HG03175 (cell line): ENCODE measurements around the gene EDN2.

Experiments used
- ATAC-seq: cut with Tn5 transposase; IDR thresholded peaks from one replicate; pipeline ENCODE4 v1.9.1; 2021; ENCODE audit warnings: mild to moderate bottlenecking, moderate library complexity; ENCODE audit not compliant: unreplicated experiment

The EDN2 gene

DNA sequence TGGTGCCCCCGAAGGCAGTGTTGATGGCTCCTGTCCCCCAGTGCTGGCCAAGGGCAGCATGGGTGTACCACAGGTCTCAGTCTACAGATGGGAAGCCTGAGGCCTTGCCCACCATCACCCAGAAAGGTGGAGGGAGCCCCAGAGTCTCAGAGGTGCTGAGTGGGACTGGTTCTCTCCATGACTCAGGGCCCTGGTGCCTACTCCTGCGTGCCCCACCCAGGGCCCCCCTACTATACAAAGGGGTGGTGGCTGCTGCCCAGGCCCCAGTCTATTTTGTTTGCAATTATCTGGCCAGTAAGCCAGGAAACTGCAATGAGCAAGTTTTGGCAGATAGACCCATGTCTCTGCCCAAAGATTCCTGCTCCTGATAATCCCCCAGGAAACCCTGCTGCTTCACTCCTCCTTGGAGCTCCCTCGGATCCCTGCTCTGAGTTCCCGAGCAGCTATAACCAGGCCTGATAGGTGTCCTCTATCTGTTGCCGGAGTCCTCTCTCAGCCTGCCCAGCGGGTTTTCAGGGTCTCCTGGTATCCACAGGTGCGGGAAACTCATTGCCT, 41.7 kb downstream of the EDN2 start:
- no peak for ATAC-seq

DNA sequence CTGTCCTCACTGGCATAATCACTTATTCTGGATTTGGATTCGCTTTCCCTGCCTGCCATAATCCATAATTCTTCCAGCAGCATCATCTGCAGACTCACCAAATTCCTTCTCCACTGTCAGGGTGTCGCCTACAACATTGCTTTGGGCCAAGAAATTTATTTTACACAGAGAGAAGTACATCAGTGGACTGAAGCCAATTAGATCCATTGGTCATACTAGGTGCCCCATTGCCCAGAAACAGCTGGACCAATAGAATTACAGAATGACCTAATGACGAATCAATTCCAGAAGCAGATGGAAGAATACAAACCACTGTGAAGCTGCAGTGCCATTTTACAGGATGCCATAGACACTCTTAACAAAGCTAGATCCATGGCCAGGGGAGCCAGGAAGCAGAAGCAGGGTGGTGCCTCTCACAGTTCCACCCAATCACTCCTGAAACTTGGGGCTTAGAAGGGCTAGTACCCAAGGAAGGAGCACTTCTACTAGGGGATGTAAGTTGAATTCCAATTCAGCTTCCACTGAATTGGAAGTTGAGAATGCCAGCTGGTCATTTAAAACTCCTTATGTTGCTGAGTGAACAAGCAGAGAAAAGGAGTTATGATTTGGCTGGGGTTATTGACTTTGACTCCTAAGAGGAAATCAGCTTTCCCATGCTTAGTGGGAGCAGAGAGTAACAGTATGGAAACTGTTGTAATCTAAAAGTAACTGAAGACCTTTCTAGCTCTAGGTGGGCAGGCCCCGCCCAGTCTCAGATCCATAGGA, 44.0 kb downstream of the EDN2 start:
- no peak for ATAC-seq

DNA sequence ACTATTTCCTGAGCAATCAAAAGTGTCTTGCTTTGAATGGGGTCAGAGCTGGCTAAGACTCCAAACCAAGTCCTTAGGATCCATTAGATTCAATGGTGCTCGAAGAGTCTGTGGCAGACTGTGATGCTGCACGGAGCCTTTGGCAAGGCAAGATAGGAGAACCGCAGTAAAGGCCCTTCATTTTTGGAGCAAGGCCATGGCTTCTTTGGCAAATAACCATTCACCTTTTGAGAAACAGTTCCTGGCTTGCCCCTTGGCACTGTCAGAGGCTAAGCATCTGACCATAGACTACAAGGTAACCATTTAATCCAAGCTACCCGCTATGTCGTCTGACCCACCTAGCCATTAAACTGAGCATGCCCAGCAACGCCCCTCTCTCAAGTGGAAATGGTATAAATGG, 45.2 kb downstream of the EDN2 start:
- ATAC-seq: no peak

DNA sequence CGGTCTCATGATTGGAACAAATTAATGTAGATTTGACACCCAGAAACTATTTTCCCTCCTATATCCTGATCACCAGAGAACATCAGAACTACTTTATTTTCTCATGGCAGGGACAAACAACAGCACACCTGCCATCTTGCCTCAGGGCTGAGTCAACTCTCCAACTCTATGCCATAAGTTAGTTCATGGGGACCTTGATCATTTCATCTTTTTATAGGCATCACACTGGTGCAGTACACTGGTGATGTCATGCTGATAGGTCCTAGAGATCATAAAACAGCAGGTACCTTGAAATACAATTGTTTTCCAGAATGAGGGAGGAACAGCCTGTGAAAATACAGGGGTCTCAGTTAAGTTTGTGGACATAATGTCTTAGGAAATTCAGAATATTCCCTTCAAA, 45.8 kb downstream of the EDN2 start:
- ATAC-seq: no peak

DNA sequence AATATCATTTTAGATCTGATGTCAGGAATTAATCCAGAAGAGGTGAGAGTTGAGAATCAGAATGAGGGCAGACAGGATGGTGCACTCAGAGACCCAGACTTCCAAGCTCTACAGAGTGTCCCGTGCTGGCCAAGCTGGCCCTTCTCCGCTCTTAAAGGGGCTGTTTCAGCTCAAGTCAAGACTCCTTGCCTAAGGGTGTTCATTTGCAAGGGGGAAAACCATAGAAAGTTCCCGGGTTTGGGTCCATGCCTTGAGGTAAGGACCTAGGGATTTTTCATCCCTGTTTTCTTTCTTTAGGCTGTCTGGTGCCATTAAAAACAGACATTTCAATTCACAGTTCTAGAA, 47.5 kb downstream of the EDN2 start:
- ATAC-seq: no peak

DNA sequence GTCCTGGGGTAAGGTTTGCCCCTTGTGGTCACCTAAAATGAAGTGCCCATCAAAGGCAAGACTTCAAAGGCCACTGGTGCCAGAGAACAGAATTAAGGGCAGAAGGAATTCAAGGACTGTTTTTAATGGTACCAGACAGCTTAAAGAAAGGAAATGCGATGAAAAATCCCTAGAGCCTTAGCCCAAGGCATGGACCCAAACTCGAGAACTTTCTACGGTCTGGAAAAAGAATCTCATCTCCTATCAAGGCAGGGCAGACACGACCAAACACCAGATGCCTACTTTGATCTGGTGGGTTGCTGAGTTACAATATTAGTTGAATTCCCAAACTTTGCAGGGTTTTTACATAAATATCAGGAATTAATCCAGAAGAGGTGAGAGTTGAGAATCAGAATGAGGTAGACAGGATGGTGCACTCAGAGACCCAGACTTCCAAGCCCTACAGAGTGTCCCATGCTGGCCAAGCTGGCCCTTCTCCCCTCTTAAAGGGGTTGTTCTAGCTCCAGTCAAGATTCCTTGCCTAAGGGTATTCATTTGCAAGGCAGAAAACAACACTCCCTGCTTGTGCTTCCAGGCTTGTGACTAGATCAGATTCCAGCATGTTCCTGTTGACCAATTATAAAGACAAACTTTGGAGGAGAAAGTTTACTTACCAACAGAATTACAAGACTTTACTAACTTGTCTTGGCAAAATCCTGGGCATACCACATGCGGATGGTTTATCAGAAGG, 48.0 kb downstream of the EDN2 start:
- no peak for ATAC-seq

DNA sequence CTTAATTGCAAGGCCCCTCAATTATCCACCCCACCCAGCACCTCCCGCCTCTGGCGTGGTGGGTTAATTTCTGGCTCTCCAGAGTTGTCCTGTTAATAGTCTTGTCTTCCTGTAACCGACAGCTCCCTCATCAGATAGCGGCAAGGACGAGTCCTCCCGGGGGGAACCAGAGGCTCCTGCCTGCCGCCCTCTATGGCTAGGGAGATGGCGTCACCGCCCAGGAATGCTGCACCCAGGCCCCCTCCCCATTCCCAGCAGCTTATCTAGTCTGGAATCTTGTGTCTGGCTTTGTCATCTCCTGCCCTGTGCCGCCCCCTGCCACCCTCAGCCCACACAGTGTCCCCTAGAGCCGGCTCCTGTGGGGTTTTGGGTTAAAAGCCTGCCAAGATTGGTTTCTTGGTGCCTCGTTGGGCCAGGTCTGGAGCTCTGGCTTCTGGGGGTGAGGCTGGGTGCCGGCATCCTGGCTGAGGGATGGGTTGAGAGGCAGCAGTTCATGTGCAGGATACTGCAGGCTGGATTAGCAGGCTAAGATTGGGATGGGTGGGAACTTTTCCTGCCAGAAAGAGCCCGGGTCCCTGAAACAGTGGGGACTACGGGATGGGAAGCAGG, 48.8 kb downstream of the EDN2 start:
- no peak for ATAC-seq

DNA sequence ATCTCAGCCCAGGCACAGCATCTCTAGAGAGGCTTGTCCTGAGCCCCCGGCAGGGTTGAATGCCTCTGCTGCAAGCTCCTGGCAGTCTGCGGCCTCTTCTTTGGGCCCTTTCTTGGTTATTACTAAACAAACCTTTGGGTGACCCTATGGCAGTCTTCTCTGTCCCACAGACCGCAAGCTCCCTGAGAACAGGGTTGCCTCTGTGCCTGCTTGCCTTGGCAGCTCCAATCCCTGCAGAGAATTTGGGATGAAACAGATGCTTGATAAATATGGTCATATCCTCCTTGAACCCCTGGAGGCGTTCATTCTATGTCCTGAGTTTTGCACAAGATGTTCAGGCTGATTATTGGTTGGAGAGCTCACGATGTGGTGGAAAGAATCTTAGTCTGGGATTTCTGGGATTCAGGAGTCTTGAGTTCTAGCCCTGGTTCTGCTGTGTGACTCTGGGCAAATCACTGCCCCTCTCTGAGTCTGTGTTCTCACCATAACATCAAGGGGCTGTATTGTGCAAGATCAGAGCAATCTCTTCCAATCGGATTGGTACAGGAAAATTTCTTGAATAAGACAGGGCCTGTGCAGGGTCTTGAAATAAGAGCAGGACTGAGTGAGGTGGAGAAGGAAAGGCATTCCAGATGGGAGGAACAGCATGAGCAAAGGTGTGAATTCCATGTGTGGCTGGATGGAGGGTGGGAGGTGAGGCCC, 49.6 kb downstream of the EDN2 start:
- ATAC-seq: no peak

DNA sequence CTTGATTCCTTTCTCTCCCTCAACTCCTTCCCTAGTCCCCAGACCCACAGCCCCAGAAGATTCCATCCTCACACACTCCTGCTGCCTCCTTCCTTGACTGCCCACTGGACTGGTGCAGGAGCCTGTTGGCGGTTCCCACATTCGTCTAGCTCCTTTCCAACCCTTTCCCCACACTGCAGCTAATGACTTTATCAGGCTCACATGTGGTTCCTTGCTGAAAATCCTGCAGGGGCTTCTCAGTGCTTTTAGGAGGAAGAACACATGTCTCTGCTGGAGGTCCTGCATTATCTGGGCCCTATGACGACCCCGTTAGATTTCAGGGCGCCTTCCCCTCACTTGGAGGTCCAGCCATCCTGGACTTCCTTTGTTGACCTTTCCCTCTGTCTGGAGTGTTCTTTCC, 50.2 kb downstream of the EDN2 start:
- ATAC-seq: no peak

DNA sequence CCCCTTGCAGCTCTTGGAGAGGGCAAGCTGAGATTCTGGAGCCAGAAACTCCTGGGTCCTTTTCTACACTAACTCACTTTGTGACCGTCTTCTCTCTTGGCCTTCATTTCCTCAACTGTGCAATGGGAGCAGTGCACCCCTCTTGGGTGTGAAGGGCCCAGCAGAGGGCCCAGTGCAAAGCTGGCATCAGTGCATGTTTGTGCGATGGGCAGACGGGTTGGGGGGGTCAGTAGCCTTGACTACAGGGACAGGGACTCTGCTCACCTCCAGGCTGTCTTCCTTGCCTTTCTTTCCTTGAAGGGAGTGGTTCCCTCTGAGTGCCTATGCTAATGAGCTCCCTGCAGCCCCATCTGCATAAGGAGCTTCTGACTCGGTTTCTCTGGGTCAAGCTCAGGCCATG, 51.0 kb downstream of the EDN2 start:
- ATAC-seq: no peak

DNA sequence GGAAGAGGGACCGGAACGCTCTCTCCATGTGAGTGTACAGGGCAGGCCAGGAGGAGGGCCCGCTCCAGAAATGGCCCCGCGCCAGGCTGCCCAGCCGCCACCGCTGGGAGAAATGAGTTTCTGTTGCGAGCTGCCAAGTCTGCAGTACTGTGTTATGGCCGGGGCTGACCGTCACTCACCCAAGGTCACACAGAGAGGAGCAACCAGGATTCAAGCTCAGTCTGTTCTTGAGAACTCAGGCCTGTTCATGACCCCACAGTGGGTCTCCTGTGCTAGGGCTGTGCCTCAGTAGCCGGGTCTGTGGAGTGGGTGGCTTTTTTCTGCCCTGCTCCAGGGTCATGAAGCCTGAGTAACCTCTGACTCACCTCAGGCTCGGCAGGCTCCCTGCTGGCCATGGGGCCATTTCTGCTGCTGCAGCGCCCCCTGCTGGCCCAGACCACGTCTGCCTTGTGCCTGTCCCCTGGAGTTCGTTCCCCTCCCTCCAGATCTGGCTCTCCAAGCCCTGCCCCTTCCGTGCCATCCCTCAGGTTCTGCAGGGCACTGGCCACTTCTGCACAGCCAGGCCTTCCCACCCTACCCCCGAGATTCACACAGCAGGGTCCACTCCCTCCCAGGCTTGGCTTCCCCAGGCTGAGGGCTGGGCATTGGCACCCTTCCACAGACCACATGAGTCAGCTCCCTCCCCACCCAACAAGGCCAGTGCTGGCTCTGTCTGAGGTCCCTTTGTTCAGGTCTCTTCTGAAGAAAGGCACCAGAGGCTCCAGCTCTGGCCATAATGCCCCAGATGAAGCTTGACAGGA, 51.8 kb downstream of the EDN2 start:
- ATAC-seq: peak; percentile 53

DNA sequence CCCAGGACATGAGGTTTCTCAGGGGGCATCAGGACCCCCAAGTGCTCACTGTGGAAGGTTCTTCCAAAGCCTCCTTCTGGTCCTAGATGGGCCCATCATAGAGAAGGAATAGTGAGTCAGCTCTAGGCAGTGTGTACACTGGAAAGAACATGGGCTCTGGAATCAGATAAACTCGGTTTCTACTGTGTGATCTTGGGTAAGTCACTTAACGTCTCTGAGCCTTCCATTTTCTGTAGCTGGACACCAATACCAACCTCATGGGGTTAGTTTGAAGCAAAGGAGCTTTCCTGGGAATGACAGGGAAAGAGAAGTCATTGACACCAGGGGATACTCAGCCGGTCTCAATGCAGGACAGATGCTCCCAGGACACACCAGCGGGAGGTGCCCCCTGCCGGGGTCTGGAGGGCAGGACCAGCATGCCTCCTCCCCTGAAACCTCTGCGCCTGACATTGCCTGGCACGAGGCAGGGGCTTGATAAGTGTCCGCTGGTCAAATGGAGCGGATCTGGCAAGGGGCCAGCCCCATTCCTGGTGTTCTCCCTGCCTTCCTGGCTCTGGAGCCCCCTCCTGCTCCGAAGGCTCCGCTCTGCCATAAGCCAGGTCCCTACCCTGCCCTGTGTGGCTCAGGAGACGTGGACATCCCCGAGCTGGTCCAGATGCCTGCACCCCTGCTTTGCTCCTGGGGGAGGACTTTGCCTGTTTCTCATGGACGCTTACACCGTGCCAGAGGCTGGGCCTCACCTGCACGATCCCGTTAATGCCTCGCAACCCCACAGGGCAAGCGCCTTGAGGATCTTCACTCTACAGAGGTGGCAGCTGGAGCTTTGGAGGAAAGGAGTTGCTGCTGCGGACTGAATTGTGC, 52.8 kb downstream of the EDN2 start:
- no peak for ATAC-seq

DNA sequence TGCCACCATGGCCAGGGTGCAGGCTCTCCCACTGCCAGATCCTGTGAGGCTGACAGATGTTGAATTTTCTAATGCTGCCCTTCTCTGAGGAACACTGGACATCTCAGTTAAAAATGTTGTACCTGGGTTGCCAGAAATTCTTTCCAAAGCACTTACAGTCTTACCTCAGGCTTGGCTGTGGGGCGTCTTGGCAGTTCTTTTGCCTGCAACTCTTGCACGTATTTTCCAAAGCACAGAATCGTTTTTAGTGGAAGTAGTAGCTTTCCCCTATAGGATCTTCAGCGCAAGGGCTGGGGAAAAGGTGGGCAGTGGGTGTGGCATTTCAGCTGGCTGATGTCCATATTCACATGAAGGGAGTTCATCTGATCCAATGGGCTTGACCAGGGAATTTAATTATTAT, 53.9 kb downstream of the EDN2 start:
- no peak for ATAC-seq

DNA sequence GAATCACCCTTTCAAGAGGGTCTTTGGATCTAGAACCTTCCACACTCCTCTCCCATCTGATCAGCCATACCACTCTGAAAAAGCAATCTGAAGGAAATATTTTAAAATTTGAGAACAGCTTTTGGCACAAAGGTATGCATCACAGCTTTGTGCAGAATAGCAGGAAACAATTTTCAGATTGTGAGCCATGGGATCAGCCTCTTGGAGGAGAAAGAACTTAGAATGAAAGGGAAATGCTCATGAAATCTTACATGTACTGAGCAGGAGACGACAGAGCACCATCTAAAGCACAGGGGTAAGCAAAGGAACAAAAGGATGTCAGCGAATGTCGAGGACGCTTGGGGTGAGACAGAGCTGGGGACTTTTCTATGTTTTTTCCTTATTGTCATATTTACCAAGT, 54.4 kb downstream of the EDN2 start:
- no peak for ATAC-seq

DNA sequence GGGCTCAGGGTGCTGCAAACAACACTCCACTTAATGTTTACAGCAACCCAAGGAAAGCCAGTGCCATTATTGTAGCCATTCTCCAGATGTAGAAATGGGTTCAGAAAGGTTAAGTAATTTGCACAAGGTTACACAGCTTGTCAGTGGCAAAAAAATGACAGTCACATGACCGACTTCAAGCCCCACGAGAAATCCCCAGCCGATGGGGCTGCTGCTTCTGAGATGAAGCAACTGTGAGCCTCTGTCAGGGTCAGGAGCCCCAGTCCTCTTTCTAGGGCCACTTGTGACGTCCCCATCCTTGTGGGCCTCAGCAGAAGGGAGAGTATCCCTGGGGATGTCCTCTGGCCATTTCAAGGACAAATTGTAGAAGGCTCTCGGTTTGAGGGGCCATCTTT, 54.8 kb downstream of the EDN2 start:
- no peak for ATAC-seq
